ENCODE measurements around the gene MYRF.

The MYRF gene

GRCh38 chr11:61752117-61752924, at the start of gene MYRF:
TSS of gene MYRF (plus strand) at chr11:61752636. CDS start at chr11:61752745, 109 bp downstream.
- DNase-seq (ENCODE audit: low read depth), result peak; percentile 67

DNA sequence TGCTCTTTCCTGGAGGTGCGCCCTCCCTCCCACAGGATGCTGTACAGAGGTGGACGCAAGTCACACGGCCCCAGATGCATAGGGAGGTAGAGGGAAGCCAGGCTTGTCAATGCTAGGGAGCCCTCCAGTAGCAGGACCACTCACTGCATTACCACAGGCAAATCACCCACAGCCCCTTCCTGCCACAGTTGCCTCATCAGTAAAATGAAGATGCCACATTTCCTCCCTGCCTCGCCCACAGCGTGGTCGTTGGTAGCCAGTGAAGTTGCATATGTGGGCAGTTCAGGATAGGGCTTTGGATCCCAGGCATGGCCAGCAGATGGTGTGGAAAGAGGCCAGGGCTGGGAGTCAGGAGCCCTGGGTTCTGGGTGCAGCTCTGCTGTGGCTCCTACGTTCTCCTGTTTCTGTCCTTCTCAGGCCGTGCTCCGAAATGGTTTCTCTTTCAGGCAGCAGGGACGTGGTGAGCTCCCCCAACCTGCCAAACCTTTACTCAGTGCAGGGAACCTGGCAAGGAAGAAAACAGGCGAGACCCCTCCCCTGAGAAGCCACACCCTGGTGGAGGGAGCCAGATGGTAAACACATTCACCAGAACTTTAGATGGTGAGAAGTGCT, 49.6 kb upstream of the MYRF start:
- DNase-seq (ENCODE audit: low read depth), result no peak

- no peak for DNase-seq (ENCODE audit: low read depth)
Observed at GRCh38 chr11:61704838-61705237, 47.6 kb upstream of the MYRF start.

GRCh38 chr11:61706452-61707400, 45.7 kb upstream of the MYRF start:
- DNase-seq (ENCODE audit: low read depth), result no peak

DNA sequence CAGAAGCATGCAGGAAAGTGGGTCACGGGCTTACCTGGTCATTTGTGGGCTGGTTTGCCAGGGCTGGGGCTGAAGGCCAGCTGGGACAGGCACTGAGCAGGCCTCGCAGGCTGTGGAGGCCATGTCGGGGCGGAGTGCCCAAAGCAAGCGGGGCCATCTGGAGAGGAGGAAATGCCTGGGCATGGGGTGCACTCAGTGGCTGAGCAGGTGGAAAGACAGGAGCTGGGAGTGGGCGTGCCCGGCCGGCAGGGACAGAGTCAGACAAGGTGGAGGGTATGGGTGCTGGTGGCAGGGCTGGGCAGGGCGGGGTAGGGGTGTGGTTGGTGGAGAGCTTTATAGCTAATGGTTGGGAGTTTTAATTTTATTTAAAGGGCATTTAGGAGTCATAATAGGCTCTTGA, 44.9 kb upstream of the MYRF start:
- no peak for DNase-seq (ENCODE audit: low read depth)

- no peak for DNase-seq (ENCODE audit: low read depth)
Observed at GRCh38 chr11:61709110-61709509, 43.3 kb upstream of the MYRF start.

DNA sequence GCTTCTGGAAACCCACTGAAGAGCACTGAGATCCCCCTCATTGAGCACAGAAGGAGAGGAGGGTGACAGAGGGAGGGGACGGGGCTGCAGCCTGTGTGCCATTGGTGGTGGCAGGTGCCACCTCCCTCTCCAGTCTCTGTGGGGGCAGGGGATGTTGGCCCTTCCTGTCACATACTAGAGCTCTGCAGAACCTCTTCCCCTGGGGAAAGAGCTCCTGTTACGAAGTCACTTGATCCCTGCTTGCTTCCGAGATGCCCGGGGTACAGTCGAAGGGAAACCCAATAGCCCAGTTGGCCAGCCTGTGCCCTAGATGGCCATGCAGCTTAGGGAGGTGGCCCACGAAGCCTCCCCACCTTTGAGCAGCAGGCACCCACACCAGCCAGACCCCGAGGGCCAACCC, 42.9 kb upstream of the MYRF start:
- DNase-seq (ENCODE audit: low read depth), result no peak

DNA sequence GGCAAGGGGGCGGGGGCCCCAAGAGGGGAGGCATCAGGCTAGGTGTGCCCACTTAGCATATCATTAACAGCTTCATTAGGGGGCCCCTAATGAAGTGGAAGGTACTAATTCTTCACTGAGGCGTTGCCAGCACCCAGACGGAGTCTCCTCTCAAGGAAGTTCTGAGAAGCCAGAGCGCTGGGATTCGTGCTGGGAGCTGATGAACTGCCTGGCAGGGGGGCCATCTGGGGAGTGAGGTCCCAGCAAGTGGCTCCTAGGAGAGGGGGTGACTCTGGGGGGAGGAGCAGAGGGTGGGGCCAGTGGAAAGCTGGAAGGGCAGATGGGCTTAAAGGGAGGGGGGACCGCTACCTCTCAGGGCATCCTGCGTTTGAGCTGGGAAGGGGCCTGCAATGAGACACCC, 42.4 kb upstream of the MYRF start:
- no peak for DNase-seq (ENCODE audit: low read depth)

- DNase-seq (ENCODE audit: low read depth), result no peak
Observed at GRCh38 chr11:61711037-61711436, 41.4 kb upstream of the MYRF start.

DNA sequence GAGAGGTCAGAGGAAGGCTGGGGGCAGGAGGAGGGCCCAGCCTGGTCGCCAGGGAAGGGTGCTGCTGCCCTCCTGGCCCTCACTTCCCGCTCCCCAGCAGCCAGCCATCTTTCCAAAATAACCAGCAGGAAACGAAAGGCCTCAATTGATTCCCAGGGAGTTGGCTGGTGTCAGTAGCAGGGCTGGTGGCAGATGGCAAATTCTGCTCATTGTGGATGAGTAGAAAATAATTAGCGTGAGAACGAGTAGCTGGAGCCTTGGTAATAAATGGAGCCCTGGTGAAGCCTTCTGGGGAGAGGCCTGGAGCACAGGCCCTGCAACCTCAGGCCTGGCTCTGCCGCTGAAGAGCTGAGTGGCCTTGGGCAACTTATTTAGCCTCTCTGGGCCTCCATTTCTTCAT, 40.9 kb upstream of the MYRF start:
- DNase-seq (ENCODE audit: low read depth), result no peak

- no peak for DNase-seq (ENCODE audit: low read depth)
Observed at GRCh38 chr11:61712314-61712713, 40.1 kb upstream of the MYRF start.

DNA sequence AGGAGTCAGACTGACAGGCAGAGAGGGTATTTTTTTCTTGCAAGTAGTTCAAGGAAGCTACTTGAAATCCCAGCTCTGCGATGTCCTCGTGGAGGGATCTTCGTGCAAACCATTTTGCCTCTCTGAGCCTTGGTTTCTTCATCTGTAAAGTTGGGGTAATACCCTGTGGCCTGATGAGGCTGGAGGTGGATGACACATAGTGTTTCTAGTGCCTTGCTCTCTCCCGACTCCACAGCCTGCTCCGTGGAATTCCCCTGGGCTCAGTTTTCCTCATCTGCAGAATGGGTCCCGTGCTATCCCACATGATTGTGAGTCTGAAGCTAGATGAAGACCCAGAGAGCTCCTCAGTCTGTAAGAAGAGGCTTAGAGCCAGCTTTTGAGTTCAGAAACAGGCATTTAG, 39.6 kb upstream of the MYRF start:
- no peak for DNase-seq (ENCODE audit: low read depth)

- DNase-seq (ENCODE audit: low read depth), result no peak
Observed at GRCh38 chr11:61713464-61713863, 39.0 kb upstream of the MYRF start.

DNA sequence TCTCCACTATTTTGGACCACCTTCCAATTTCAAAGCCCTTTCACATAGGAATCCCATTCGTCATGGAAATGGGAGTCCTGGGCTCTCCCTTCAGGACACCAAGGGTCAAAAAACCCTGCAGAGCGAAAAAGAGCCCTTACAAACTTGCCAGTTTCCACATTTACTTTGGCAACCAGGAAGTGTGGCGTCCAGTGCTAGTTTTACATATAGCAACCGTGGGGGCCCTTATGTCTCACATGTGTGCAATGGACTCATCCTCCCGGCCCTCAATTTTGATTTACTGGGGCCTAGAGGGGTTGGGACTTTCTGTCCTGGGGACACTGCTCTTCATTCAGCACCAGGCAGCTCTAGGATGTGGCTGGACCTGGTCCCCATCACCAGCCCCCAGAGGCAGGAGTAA, 38.5 kb upstream of the MYRF start:
- no peak for DNase-seq (ENCODE audit: low read depth)

- DNase-seq (ENCODE audit: low read depth), result no peak
Observed at GRCh38 chr11:61714316-61714715, 38.1 kb upstream of the MYRF start.

- no peak for DNase-seq (ENCODE audit: low read depth)
Observed at GRCh38 chr11:61714916-61715315, 37.5 kb upstream of the MYRF start.

GRCh38 chr11:61715867-61716266, 36.6 kb upstream of the MYRF start:
- DNase-seq (ENCODE audit: low read depth), result no peak

DNA sequence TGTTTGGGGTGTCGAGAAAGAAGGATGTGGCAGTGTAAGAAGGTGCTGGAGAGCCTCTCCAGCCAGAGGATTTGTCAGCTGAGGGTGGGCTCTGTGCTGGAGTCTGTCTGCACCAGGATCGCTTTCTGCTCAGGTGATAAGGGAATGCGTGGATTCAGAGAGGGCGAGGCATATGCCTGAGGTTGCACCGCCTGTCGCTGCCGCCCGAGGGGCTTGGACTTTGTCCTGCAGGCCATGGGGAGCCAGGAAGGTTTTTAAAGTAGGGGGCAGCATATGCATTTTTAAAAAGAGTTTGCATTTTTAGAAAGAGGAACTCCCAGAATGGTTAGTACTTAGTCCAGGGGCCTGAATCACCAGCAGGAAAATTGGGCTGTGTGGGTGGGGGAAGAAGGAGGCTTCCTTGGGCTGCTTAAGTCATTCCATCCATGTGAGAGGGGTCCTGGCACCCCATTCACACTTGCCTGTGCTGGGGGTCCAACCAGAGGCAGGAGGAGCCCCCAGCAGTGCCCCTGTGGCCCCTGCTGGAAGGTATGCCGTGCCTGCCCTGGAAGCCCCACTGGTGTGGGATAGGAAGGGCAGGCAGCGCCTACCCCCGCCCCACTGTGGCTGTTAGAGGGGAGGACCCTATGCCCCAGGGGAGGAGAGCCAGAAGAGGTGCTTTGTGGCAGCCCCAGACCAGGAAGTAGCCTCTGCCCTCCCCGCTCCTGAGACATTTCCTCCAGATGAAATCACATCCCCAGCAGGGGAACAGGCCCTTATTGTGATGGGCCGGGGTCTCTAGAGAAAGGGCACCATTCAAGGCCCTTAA, 35.8 kb upstream of the MYRF start:
- no peak for DNase-seq (ENCODE audit: low read depth)

- no peak for DNase-seq (ENCODE audit: low read depth)
Observed at GRCh38 chr11:61717286-61718033, 35.0 kb upstream of the MYRF start.

DNA sequence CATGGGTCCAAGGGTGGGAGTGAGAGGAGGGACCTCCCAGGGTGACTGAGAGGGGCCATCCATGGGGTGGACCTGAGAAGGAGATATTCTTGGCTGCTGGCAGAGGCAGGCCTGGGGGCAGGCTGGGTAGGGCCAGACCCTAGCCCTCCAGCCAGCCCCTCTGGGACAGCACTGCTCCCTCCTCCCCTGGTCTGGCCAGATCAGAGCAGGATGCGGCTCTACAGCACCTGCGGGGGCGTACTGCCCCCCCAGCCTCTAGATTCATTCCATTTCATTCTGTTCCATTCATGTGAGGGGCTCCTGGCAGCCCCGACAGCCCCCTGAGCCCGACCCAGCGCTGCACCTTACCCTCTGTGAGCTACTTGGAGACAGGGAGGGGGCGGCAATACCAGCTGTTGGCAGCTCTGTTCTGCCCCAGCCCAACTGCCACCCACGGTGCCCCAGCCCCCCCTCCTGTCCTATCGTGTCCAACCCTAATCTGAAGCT, 34.3 kb upstream of the MYRF start:
- no peak for DNase-seq (ENCODE audit: low read depth)
